WTC11 (cell line): ENCODE data around the gene NUP210.

Source experiments
- CBFB ChIP-seq: sonication (generic); formaldehyde crosslinking; IDR thresholded peaks from 2 replicates; pipeline ENCODE4 v1.8.1; 2022; ENCODE audit warnings: mild to moderate bottlenecking, low read depth, missing genetic modification reagents
- CTCF ChIP-seq: fragments of 200-600 bp; IDR thresholded peaks from 2 replicates; pipeline ENCODE4 v1.8.0; 2022; ENCODE audit warnings: antibody characterized with exemption
- ETV6 ChIP-seq: sonication (generic); formaldehyde crosslinking; IDR thresholded peaks from 2 replicates; pipeline ENCODE4 v1.8.1; 2022; ENCODE audit warnings: mild to moderate bottlenecking, missing genetic modification reagents
- HMGXB4 ChIP-seq: sonication (generic); formaldehyde crosslinking; IDR thresholded peaks from 2 replicates; pipeline ENCODE4 v1.8.1; 2023; ENCODE audit warnings: mild to moderate bottlenecking, moderate library complexity, missing genetic modification reagents
- NFE2L1 ChIP-seq: sonication (generic); formaldehyde crosslinking; IDR thresholded peaks from 2 replicates; pipeline ENCODE4 v1.8.1; 2023; ENCODE audit warnings: missing genetic modification reagents
- NR3C1 ChIP-seq: sonication (generic); formaldehyde crosslinking; conservative IDR thresholded peaks from 2 replicates; pipeline ENCODE4 v1.8.1; 2023; ENCODE audit warnings: low read depth, mild to moderate bottlenecking, missing genetic modification reagents
- RELA ChIP-seq: sonication (generic); formaldehyde crosslinking; IDR thresholded peaks from 2 replicates; pipeline ENCODE4 v1.8.1; 2022; ENCODE audit warnings: missing genetic modification reagents, mild to moderate bottlenecking, borderline replicate concordance
- TEAD1 ChIP-seq: sonication (generic); formaldehyde crosslinking; IDR thresholded peaks from 2 replicates; pipeline ENCODE4 v1.8.0; 2022; ENCODE audit warnings: mild to moderate bottlenecking, missing genetic modification reagents
- ZNF121 ChIP-seq: sonication (generic); formaldehyde crosslinking; IDR thresholded peaks from 2 replicates; pipeline ENCODE4 v1.8.0; 2023; ENCODE audit warnings: missing genetic modification reagents
- ZNF281 ChIP-seq: sonication (generic); formaldehyde crosslinking; IDR thresholded peaks from 2 replicates; pipeline ENCODE4 v1.8.0; 2023; ENCODE audit warnings: mild to moderate bottlenecking, missing genetic modification reagents

GRCh38 chr3:13346481-13347389 is 73.4 kb downstream of the NUP210 start:
- no peak for TF ChIP-seq CTCF
- TF ChIP-seq ETV6 (CRISPR knock-in tag), result no peak
- TF ChIP-seq CBFB (CRISPR knock-in tag), result no peak
- TF ChIP-seq NR3C1 (CRISPR knock-in tag), result no peak
- TF ChIP-seq NFE2L1 (CRISPR knock-in tag), result no peak
- TF ChIP-seq HMGXB4 (CRISPR knock-in tag), result 0 out of 2 replicates have a peak, but pooled peaks have one; percentile 43
- TF ChIP-seq ZNF281, result no peak
- peak; percentile 32; the same call in 1 of the 2 replicates for TF ChIP-seq TEAD1 (CRISPR knock-in tag)
- no peak for TF ChIP-seq ZNF121 (CRISPR knock-in tag)
- TF ChIP-seq RELA, result no peak
